Stimulated activated naive CD8-positive, alpha-beta T cell treated with anti-CD3 and anti-CD28 coated beads, Interleukin-15, amount 100 ng/mL, for 72 hours (primary cell): ENCODE measurements around the gene MYOM1.
"Not testable (repeated sequence)": the region's sequence is repeated elsewhere in the genome, so short reads cannot be mapped to it uniquely, and the experiment has no call there.

Source experiments
- ATAC-seq: fragments of 150-1000 bp; cut with Tn5 transposase; 2 replicates; pipeline ENCODE4 v1.10.0; 2021; ENCODE audit warnings: mild to moderate bottlenecking, moderate library complexity
- DNase-seq, 2 donors: peaks; one replicate each; pipeline ENCODE4 v3.0.0; 2021 to 2022
- H3K27ac Mint-ChIP-seq, 2 donors: one replicate each; pipeline ENCODE4 v1.8.0; 2022; ENCODE audit warnings: mild to moderate bottlenecking in 2 of 2, mixed read lengths in 2 of 2, moderate library complexity in 2 of 2
- H3K27me3 Mint-ChIP-seq: one replicate; pipeline ENCODE4 v1.8.0; 2022; ENCODE audit warnings: mixed read lengths
- H3K4me1 Mint-ChIP-seq: one replicate; pipeline ENCODE4 v1.8.0; 2022; ENCODE audit warnings: mild to moderate bottlenecking, mixed read lengths
- H3K4me3 Mint-ChIP-seq, 2 donors: one replicate each; pipeline ENCODE4 v1.8.0; 2022; ENCODE audit warnings: mild to moderate bottlenecking in 2 of 2, mixed read lengths in 2 of 2, moderate library complexity in 1 of 2
- H3K9me3 Mint-ChIP-seq, 2 donors: one replicate each; pipeline ENCODE4 v1.8.0; 2022; ENCODE audit warnings: mixed read lengths in 2 of 2

MYOM1 gene

DNA sequence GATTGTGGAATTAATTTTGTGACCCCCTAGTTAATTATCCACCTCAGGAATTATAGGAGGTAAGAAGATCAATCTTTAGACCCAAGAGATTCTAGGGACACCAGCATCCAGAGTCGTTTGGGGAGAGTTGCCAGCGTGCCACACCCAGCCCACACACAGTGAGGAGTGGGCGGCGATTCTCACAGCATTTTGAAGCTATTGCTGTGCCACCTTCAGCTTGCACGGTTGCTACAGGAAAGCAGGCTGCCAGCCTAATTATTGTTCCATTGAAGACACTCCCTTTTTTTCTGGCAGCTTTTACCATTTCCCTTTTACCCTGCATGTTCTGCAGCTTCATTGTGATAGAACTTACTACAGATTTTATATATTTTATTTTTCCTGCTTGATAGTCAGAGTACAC is 14.7 kb upstream of the MYOM1 start:
- H3K4me1 Mint-ChIP-seq, result peaks cover 5% of the 10 kb centered on the region
- no peak for DNase-seq
- H3K27ac Mint-ChIP-seq, result no peak overlapping the region
- H3K9me3 Mint-ChIP-seq, result no peaks in the 10 kb centered on the region
- no peaks in the 10 kb centered on the region for H3K27me3 Mint-ChIP-seq
- ATAC-seq, result no peak
- no peak overlapping the region for H3K4me3 Mint-ChIP-seq

DNA sequence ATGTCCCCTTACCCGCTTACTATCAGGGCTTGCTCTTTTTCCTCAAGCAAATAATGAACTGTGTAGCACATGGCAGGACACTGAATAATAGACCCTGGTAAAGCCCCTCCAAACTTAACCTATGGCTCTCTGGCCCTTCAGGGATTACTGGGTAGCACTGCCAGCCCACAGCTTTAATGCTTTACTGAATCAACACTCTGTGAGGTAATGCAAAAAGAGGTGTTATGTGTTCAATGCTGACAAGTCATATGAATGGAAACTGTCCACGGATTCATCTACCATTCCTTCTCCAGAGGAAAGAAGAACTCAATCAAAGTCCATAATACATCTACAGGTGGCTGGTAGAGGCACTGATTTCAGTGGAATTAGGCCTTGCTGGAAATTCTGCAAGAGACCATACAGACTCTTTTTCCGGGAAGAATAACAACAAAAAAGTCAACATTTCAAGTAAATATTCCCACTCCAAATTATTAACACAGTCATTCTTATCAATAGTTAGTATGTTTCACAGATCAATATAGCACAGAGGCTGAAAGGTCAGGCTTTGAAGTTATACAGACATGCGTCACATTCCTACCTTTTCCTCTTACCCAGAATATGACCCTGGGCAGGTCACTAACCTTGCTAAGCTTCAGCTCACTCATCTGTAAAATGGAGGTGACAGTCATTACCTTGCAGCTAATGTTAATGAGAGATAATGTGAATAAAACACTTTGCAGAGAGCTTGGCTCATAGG is 13.8 kb upstream of the MYOM1 start:
- ATAC-seq (no peak), DNase-seq (no peak)
- Mint-ChIP-seq H3K9me3 (no peaks in the 10 kb centered on the region), H3K4me1 (peaks cover 5% of the 10 kb centered on the region), H3K4me3 (no peak overlapping the region), H3K27me3 (no peaks in the 10 kb centered on the region), H3K27ac (no peak overlapping the region)

DNA sequence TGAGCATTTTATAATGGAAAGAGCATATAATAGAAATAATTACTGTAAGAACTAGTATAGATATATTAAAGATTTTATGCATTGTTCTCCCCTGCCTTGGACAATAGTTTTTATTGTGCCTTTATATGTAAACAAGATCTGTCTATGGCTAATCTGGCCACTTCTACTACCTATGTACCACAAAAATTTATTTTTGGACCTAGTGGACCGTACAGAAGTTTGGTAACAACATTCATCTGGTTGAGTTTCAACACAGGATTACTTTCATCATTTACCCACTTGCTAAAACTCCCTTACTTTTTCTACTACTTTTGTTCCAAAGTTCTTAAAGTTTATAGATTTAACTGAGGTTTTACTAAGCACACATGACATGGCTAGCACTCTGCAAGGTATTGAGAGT is 13.2 kb upstream of the MYOM1 start:
- Mint-ChIP-seq H3K9me3 (no peaks in the 10 kb centered on the region), H3K27ac (no peak overlapping the region), H3K4me1 (peaks cover 5% of the 10 kb centered on the region), H3K4me3 (no peak overlapping the region), H3K27me3 (no peaks in the 10 kb centered on the region)
- ATAC-seq (no peak), DNase-seq (no peak)

DNA sequence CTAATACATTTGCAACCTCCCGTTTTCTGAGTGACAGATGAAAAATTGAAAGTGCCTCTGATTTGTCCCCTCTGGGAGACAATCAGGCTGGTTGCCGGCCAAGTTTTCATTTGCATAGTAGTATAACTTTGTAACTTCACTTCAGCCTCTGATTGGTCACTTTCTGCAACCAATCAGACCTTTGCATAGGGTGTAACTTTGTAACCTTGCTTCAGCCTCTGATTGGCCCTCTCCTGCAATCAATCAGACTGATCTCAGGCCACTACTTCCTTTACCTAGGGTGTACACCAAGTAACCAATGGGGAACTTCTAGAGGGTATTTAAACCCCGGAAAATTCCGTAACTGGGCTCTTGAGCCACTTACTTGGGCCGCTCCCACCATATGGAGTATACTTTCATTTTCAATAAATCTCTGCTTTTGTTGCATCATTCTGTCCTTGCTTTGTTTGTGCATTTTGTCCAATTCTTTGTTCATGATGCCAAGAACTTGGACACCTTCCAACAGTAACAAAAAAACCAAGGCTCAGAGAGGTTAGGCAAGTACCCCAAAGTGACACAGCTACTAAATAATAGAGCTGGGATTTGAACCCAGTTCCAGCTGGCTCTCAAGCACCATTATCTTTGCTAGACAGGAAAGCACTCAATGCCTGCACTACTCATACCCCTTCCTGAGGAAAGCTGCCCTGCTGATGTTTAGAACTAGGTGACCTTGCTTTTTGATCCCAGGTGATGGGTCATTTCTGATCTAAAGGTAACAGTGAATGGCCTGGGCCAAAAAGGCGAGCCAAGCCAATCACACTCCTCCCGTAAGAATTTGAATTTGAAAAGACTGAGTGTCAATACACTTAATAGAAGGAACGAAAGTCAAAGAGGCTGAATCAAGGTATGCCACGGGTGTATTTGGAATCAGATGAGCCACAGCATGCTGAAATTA is 10.9 kb upstream of the MYOM1 start:
- Mint-ChIP-seq H3K4me3 (no peak overlapping the region), H3K4me1 (peaks cover 5% of the 10 kb centered on the region), H3K27me3 (no peaks in the 10 kb centered on the region), H3K9me3 (no peaks in the 10 kb centered on the region), H3K27ac (no peak overlapping the region)
- DNase-seq (no peak), ATAC-seq (peak; percentile 69)

DNA sequence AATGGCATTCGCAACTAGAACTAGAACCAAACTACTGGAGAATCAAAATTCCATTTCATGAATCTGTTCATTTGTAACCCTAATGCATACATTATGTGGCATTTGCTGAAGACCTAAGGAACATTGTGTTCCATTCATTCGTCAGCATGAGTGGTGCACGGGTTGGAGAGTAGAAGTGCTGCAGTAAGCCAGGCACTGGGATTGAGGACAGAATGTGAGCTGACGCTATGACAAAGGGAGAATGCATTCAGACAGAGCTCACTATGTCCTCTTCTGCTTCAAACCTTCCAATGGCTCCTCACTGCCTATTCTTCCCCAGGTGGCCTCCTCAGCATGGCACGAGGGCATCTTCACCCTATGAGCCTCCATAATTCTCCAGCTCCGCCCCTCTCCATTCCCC is 6.3 kb upstream of the MYOM1 start:
- H3K27me3 Mint-ChIP-seq, result no peaks in the 10 kb centered on the region
- no peak for ATAC-seq
- H3K9me3 Mint-ChIP-seq, result no peaks in the 10 kb centered on the region
- no peak for DNase-seq
- H3K4me1 Mint-ChIP-seq, result peaks cover 5% of the 10 kb centered on the region
- no peak overlapping the region for H3K4me3 Mint-ChIP-seq
- peak overlapping the region in 1 of 2 donors; percentile 49 for H3K27ac Mint-ChIP-seq

DNA sequence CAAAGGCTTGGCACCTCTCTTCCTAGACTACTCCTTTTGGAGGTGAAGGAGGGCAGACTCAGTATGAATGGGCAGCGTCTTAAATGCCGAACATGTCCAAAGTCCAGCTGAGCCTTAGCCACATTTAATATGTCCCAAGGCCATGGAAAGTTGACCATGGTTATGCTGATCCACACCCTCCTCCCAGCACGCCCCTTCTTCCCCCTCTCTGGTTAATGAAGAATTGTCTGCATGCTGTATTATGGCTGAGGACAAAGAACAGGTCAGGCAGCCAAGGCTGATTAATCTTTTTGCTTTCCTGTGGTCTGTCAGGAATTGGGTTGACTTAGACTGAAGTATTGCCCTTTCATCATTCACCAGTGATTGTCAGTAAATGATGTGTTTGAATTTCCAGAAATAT is 5.8 kb upstream of the MYOM1 start:
- no peaks in the 10 kb centered on the region for H3K27me3 Mint-ChIP-seq
- ATAC-seq (no peak), DNase-seq (no peak)
- peaks cover 1% of the 10 kb centered on the region for H3K4me1 Mint-ChIP-seq
- H3K27ac Mint-ChIP-seq, result no peak overlapping the region
- H3K9me3 Mint-ChIP-seq, result no peaks in the 10 kb centered on the region
- no peak overlapping the region for H3K4me3 Mint-ChIP-seq

DNA sequence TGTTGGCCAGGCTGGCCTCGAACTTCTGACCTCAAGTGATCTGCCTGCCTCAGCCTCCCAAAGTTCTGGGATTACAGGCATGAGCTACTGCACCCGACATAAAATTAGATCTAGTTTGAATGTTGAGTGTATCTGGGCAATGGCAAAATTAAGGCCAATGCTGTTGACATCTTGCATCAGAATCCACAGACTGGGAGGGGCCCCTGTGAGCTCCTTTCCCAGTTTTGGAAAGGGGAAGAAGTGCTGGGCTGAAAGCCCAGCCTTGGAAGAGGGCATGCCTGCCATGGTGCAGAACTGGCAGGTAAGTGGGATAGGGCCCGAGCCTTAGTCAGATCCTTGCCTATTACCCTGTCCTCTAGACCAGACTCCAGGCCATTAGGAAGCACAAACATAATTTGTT is 4.5 kb upstream of the MYOM1 start:
- Mint-ChIP-seq H3K4me1 (no peaks in the 10 kb centered on the region), H3K27me3 (no peaks in the 10 kb centered on the region), H3K9me3 (no peaks in the 10 kb centered on the region), H3K27ac (peak overlapping the region in 1 of 2 donors; percentile 43), H3K4me3 (no peak overlapping the region)
- no peak for ATAC-seq
- DNase-seq, result no peak

DNA sequence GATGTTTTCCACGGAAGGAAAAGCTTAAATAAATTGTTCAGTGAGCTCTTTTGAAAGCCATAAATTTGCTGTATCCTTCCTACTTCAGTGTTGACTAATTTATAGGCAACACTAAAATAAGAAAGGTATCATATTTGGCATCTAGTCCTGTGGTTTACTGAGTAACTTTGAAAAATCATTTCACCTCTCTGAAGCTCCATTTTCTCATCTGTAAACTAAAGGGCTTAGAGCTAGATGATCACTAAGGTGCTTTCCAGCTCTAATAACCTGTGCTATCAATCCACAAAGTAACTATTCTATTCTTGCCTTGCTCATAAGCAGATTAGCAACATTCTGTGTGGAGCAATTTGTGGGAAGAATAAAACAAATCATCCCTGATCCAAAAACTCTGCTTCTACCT is 3.6 kb upstream of the MYOM1 start:
- peak overlapping the region in 1 of 2 donors; percentile 50 for H3K27ac Mint-ChIP-seq
- H3K9me3 Mint-ChIP-seq, result no peaks in the 10 kb centered on the region
- H3K4me1 Mint-ChIP-seq, result no peaks in the 10 kb centered on the region
- no peak overlapping the region for H3K4me3 Mint-ChIP-seq
- no peak for DNase-seq
- no peaks in the 10 kb centered on the region for H3K27me3 Mint-ChIP-seq
- no peak for ATAC-seq

DNA sequence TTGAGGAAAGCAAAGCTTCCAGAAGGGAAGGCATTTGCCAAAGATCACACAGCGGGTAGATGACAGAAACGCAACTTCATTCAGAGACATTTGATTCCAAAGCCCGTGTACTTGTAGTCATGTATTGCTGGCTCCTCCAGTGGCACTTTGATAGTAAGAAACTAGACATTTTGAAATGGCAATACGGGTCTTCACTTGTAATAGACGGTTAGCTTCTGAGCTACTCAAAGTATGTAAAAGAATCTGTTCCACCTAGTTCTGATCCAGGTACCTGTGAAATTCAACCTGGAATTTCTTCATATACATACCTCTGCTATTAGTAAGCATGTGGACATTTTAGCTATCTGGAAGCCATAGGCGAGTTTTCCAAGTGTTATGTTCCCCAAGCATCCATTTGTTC is 1.7 kb upstream of the MYOM1 start:
- Mint-ChIP-seq H3K4me3 (no peak overlapping the region), H3K27me3 (no peaks in the 10 kb centered on the region), H3K27ac (no peak overlapping the region), H3K9me3 (no peaks in the 10 kb centered on the region), H3K4me1 (no peaks in the 10 kb centered on the region)
- ATAC-seq (no peak), DNase-seq (no peak)

DNA sequence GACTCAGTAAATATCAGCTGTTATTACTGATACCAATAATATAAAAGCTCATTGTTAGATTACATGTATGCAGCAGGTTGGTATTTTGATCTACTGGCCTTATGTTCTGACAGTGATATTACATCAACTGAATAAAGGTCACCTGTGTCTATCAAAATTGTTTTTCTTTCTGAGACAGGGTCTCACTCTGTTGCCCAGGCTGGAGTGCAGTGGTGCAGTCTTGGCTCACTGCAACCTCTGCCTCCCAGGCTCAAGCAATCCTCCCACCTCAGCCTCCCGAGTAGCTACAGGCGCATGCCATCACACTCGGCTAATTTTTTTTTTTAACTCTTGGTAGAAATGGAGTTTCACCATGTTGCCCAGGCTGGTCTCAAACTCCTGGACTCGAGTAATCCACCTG is 1.1 kb upstream of the MYOM1 start:
- H3K4me1 Mint-ChIP-seq, H3K4me3 Mint-ChIP-seq, H3K27ac Mint-ChIP-seq, H3K9me3 Mint-ChIP-seq, H3K27me3 Mint-ChIP-seq, DNase-seq, ATAC-seq: not testable (repeated sequence)

DNA sequence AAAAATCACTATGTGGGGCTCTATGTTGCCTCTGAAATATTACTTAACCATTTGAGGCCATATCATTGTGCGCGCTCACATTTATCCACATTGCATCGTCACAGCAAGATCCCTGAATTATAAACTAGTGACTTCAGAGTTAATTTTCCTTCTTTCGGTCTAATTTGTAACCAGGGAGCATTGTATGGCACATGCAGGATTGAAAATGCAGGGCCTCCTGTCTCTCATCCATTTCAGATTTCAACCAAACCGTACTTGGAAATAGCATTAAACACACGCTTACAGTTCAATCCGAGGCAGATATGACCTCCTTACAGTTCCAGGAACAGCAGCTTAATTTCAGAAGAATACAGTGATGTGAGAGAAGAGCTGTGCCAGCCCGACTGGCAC is 532 bp downstream of the MYOM1 start:
- DNase-seq (no peak), ATAC-seq (no peak)
- Mint-ChIP-seq H3K4me3 (no peak overlapping the region), H3K4me1 (no peaks in the 10 kb centered on the region), H3K27ac (no peak overlapping the region), H3K9me3 (no peaks in the 10 kb centered on the region), H3K27me3 (no peaks in the 10 kb centered on the region)

DNA sequence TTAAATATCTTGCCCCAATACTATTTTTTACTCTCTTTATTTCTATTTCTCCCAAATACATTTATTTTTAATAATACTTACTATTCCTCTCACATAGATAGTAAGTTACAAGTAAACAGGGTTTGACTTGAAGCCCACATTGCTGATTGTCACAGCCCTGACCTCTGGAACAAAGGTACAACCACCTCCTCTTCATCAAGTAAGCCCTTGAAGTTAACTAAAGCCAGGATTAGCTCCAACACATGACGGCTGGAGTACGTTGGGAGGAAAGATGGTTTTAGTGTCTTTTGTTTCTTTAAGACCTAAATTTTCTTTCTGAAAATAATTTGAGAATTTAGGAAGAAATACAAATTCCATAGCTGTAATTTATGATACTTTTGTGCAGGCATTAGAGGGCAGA is 949 bp downstream of the MYOM1 start:
- no peaks in the 10 kb centered on the region for H3K9me3 Mint-ChIP-seq
- H3K27me3 Mint-ChIP-seq, result no peaks in the 10 kb centered on the region
- DNase-seq (no peak), ATAC-seq (no peak)
- no peaks in the 10 kb centered on the region for H3K4me1 Mint-ChIP-seq
- no peak overlapping the region for H3K27ac Mint-ChIP-seq
- H3K4me3 Mint-ChIP-seq, result no peak overlapping the region

DNA sequence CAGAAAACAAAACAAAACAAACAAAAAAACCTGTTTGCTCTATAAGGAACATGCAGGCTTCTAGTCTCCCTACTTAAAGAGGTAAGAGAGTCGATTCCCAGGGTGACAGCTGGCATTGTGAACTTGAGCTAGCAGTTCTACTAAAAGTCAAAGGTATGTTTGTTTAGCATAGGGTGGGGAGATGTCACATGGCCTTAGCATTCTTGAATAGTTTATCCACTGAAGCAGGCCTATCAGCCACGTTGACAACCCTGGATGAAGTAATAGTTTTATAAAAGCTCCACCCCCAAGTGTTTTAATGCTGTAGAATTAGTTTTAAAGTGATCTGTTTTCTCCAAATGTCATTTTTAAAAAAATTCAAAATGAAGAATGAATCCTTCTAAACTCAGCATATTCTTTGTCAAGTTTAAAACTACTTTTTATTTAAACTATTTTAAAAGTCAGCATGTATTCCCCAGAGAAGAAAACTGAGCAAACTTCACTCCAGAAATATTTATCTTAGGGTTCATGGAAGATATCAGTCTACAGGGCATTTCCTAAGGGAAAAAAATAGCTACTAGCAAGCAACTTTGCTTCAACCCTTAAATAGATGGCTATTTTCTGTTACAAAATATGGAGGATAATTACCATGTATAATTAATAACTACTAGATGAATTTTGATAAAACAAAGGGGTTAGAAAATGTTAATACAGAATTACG is 1.7 kb downstream of the MYOM1 start:
- Mint-ChIP-seq H3K9me3 (no peaks in the 10 kb centered on the region), H3K4me1 (peaks cover 4% of the 10 kb centered on the region), H3K27ac (no peak overlapping the region), H3K4me3 (no peak overlapping the region), H3K27me3 (no peaks in the 10 kb centered on the region)
- no peak for ATAC-seq
- no peak for DNase-seq

DNA sequence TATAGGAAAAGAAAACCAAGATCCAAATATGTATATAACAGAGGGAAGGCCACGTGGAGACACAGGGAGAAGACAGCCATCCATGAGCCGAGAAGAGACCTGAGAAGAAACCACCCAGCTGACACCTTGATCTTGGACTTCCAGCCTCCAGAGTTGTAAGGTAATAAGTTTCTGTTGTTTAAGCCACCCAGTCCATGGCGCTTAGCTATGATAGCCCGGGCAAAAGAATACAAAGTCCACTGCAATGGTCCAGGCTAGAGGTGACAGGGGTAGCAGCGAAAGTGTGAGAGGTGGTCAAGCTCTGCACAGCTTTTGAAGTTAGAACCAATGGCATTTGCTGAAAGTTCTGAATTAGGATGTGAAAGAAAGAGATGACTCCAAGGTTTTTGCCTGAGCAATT is 2.8 kb downstream of the MYOM1 start:
- Mint-ChIP-seq H3K9me3 (no peaks in the 10 kb centered on the region), H3K27me3 (no peaks in the 10 kb centered on the region), H3K4me1 (peaks cover 5% of the 10 kb centered on the region), H3K4me3 (no peak overlapping the region), H3K27ac (no peak overlapping the region)
- ATAC-seq (no peak), DNase-seq (no peak)

DNA sequence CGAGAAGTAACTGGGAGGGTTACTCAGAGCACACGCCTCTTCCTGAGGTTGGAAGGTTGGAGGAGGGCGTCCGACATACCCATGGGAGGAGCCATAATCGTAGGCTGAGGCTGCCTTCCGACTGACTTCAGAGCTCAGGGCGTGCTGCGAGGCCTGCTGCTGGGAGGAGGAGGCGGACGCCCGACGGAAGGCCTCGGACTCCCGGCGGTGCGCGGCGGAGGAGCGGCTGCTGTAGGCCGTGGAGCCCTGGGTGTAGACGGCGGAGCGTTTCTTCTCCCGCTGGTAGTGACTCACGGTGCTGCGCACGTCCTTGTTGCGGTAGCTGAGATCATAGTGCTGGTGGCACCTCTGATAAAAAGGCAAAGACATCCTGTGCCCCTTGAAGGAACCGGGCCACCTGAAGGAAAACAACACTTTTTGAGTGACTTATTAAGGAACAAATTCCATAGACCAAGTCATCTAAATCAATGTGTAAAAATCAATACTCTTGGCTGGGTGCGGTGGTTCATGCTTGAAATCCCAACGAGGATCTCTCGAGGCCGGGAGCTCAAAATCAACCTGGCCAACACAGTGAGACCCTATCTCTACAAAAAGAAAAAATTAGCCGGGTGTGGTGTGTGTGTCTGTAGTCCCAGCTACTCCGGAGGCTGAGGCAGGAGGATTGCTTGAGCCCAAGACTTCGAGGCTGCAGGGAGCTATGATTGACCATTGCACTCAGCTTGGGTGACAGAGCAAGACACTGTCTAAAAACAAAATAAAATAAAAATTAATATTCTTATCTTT is 4.7 kb downstream of the MYOM1 start:
- ATAC-seq (no peak), DNase-seq (no peak)
- no peaks in the 10 kb centered on the region for H3K9me3 Mint-ChIP-seq
- H3K4me3 Mint-ChIP-seq, result no peak overlapping the region
- peaks cover 12% of the 10 kb centered on the region for H3K4me1 Mint-ChIP-seq
- no peak overlapping the region for H3K27ac Mint-ChIP-seq
- no peaks in the 10 kb centered on the region for H3K27me3 Mint-ChIP-seq
